NCI-H1048 (cell line): ENCODE data around the gene PRB3.

ENCODE experiments used
- DNase-seq: peaks from one replicate; lab custom pipeline; 2025; lab: John Stamatoyannopoulos, UW

PRB3 gene

GRCh38 chr12:11269607-11270006, at the start of gene PRB3:
TSS of gene PRB3 (minus strand) at chr12:11269707. CDS start at chr12:11269669, 38 bp downstream.
- no peak for DNase-seq

GRCh38 chr12:11310336-11310735, 40.8 kb upstream of the PRB3 start, which contains the start of gene PRB4:
TSS of gene PRB4 (minus strand) at chr12:11310436. CDS start at chr12:11310398, 38 bp downstream.
- no peak for DNase-seq

DNA sequence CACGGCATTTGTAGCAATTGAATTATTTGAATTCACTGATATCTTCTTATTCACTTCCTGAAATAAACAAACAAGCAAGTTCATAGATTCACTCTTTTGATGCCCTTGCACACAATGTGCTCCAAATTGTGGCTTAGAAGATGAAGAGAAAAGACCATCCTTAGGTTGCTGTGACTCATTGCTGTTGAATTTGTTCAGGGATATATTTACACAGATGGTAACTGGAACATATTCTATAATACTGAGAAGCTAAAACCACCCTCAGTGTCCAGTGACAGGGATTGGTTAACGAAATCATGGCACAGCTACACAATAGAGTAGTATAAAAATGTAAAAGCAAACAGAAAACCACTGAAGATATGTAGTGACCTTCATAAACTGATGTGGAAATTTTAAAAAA, 37.6 kb upstream of the PRB3 start:
- DNase-seq: no peak

DNA sequence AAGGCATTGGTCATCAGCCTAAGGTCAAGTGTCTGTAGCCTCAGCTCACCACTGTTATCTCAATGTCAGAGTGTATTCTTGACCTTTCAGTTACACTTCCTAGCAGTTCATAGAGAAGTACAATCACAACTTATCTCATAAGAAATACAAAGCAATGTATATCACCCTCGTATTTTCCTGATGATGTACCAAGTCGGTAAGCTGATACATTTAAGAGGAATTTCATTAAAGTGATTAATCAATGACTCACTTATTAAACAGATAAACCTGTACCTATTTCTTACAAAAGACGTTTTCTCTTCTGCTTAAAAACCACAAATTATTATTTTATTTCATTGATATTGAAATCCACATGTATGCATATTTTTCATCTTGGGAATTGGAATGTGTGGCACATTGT, 3.9 kb upstream of the PRB3 start:
- DNase-seq: no peak

DNA sequence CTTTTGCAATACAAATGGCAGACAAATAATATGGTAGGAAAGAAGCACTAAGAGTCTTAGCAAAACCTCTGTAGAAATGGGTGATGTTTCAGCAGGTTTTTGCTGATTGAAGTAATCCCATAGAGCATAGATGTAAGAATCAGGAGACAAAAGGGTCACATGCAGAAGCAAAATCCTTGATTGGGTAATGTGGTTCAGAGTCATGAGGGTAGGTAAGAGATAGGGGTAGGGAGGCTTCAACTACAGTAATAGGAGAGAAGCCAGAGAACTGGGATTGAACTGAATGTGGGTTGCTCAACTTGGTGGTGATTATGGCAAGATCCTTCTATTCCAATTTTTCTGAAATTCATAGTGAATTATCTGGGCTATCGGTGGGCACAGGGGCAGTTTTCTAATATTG, 5.0 kb downstream of the PRB3 start:
- DNase-seq: no peak

- DNase-seq: no peak
These were observed 23.0 kb downstream of the PRB3 start for GRCh38 chr12:11246489-11246888.

DNA sequence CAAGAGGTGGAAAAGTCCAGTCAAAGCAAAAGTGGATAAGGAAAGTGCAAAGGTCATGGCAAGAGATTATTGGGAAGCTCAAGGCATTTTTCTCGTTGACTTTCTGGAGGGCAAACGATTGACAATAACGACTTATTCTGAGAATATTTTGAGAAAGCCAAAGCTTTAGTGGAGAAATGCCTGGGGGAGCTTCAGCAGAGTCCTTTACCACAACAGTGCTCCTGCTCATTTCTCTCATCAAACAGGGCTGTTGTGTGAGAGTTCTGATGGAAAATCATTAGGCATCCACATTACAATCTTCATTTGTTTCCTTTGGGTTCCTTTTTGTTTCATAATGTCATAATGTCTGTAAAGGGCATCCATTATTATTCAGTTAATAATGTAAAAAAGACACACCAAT, 26.9 kb downstream of the PRB3 start:
- no peak for DNase-seq

- DNase-seq: no peak
These were observed 29.1 kb downstream of the PRB3 start for GRCh38 chr12:11240348-11240930.

DNA sequence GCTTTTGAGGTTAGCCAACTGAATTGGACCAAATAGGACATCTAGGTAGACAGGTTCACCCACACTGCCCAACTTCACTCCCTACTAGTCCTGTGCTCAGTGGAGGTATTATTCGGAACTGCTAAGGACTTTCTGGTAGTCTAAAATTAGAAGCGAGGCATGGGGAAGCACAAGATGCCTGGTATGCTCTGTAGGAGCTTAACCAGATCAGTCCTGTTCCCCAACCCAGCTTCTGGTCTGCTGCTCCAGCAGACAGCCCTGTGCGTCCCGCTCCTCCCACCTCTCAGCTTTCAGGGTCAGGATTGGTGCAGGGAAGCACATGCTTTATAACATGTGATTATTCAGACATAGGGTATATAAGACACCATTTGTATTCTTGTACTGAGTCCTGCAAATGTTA, 31.2 kb downstream of the PRB3 start:
- DNase-seq: no peak

GRCh38 chr12:11233532-11233931, 36.0 kb downstream of the PRB3 start:
- no peak for DNase-seq

DNA sequence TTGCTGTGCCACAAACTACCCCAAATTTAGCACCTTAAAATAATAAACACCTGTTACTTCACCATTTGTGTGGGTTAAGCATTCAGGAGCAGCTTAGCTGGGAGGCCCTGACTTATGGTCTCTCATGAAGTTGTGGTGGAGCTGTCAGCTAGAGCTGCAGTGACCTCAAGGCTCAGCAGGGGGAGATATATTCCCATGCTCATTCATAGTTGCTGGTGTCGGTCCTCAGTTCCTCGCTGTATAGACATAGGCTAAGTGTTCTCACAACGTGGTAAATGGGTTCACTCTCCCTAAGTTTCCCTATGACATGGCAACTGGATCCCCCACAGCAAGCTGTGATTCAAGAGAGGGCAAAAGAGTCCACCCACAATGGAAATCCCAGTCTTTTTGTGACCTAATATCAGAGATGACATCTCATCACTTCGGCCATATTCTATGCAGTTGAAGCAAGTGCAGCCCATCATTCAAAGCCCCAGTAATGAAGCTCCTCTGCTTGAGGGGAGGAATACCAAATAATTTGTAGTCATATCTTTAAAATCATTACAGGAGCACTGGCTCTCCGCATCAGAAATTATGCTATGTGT, 41.1 kb downstream of the PRB3 start:
- no peak for DNase-seq

DNA sequence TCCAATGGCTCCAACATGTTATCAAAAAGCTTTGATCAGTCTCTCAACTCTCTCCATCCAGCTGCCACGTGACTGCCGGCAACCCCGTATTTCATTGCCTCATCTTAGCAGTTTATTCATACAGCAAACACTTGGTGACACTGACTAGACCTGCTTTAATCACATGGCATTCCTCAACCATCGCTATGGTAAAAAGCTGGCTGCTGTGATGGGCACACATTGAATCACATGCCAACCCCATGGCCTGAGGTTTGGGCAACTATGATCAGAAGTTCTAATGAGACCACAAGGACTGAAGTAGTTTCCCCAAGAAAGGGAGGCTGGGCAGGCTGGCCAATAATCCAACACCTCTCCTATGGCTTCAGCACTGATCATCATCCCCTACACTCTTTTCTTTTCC, 42.1 kb downstream of the PRB3 start:
- DNase-seq: no peak
